SK-N-SH treated with all-trans-retinoic acid at 6 μM for 48 hours (cell line): Measurements from ENCODE around the gene CNNM1.

Source experiments
- ATAC-seq: fragments of 200-7000 bp; cut with Tn5 transposase; 3 replicates; pipeline ENCODE4 v1.9.1; 2020; ENCODE audit warnings: mild to moderate bottlenecking, moderate library complexity
- ARNTL ChIP-seq: fragments of 450-650 bp; formaldehyde crosslinking; IDR thresholded peaks from 2 replicates; pipeline ENCODE4 v1.5.0; 2020; ENCODE audit warnings: low read depth, mild to moderate bottlenecking, moderate library complexity, borderline replicate concordance
- BACH2 ChIP-seq: fragments of 250-450 bp; sonication (Bioruptor Pico); IDR thresholded peaks from 2 replicates; pipeline ENCODE4 v1.9.0; 2021; ENCODE audit warnings: mild to moderate bottlenecking, borderline replicate concordance
- CREB5 ChIP-seq: fragments of 250-450 bp; sonication (Bioruptor Pico); IDR thresholded peaks from 2 replicates; pipeline ENCODE4 v1.5.1; 2020; ENCODE audit warnings: low read depth, mild to moderate bottlenecking, moderate library complexity
- CSDC2 ChIP-seq: fragments of 250-450 bp; sonication (Bioruptor Pico); IDR thresholded peaks from 2 replicates; pipeline ENCODE4 v1.5.0; 2020; ENCODE audit warnings: mild to moderate bottlenecking, moderate library complexity
- CSRNP3 ChIP-seq: fragments of 250-450 bp; sonication (Bioruptor Pico); IDR thresholded peaks from 2 replicates; pipeline ENCODE4 v1.5.1; 2021; ENCODE audit warnings: mild to moderate bottlenecking, moderate library complexity
- GLIS3 ChIP-seq: fragments of 250-450 bp; sonication (Bioruptor Pico); IDR thresholded peaks from 2 replicates; pipeline ENCODE4 v1.5.0; 2020; ENCODE audit warnings: mild to moderate bottlenecking, moderate library complexity
- ISL1 ChIP-seq: fragments of 250-450 bp; sonication (Bioruptor Pico); IDR thresholded peaks from 2 replicates; pipeline ENCODE4 v2.1.2; 2022; ENCODE audit warnings: mild to moderate bottlenecking, moderate library complexity
- OSR1 ChIP-seq: fragments of 250-450 bp; sonication (Bioruptor Pico); IDR thresholded peaks from 2 replicates; pipeline ENCODE4 v1.8.0; 2022; ENCODE audit warnings: moderate library complexity, mild to moderate bottlenecking, inconsistent platforms
- PATZ1 ChIP-seq: fragments of 250-450 bp; sonication (Bioruptor Pico); IDR thresholded peaks from 2 replicates; pipeline ENCODE4 v1.8.0; 2020; ENCODE audit warnings: mild to moderate bottlenecking, moderate library complexity, borderline replicate concordance
- POU6F1 ChIP-seq: fragments of 250-450 bp; sonication (Bioruptor Pico); IDR thresholded peaks from 2 replicates; pipeline ENCODE4 v1.8.0; 2021; ENCODE audit warnings: low read depth, mild to moderate bottlenecking, moderate library complexity, borderline replicate concordance
- PPARA ChIP-seq: fragments of 250-450 bp; sonication (Bioruptor Pico); IDR thresholded peaks from 2 replicates; pipeline ENCODE4 v1.5.0; 2020; ENCODE audit warnings: mild to moderate bottlenecking, borderline replicate concordance
- RARB ChIP-seq: fragments of 250-450 bp; sonication (Bioruptor Pico); IDR thresholded peaks from 2 replicates; pipeline ENCODE4 v1.8.0; 2021; ENCODE audit warnings: mild to moderate bottlenecking, moderate library complexity
- SNAI2 ChIP-seq: fragments of 250-450 bp; sonication (Bioruptor Pico); IDR thresholded peaks from 2 replicates; pipeline ENCODE4 v1.5.0; 2020; ENCODE audit warnings: mild to moderate bottlenecking, moderate library complexity
- TCF4 ChIP-seq: fragments of 250-450 bp; sonication (Bioruptor Pico); IDR thresholded peaks from 2 replicates; pipeline ENCODE4 v1.8.0; 2021; ENCODE audit warnings: mild to moderate bottlenecking, moderate library complexity, borderline replicate concordance
- TOX ChIP-seq: fragments of 250-450 bp; sonication (Bioruptor Pico); IDR thresholded peaks from 2 replicates; pipeline ENCODE4 v1.8.0; 2021; ENCODE audit warnings: mild to moderate bottlenecking, moderate library complexity, borderline replicate concordance
- TSHZ2 ChIP-seq: fragments of 250-450 bp; sonication (Bioruptor Pico); IDR thresholded peaks from 2 replicates; pipeline ENCODE4 v1.5.0; 2020; ENCODE audit warnings: mild to moderate bottlenecking, moderate library complexity
- ZC3H10 ChIP-seq: fragments of 250-450 bp; sonication (Bioruptor Pico); IDR thresholded peaks from 2 replicates; pipeline ENCODE4 v1.5.1; 2021; ENCODE audit warnings: mild to moderate bottlenecking, moderate library complexity
- ZFP3 ChIP-seq: fragments of 250-450 bp; sonication (Bioruptor Pico); IDR thresholded peaks from 2 replicates; pipeline ENCODE4 v1.5.0; 2020; ENCODE audit warnings: mild to moderate bottlenecking, moderate library complexity
- ZFP30 ChIP-seq: fragments of 450-650 bp; formaldehyde crosslinking; IDR thresholded peaks from 2 replicates; pipeline ENCODE4 v1.5.0; 2022; ENCODE audit warnings: mild to moderate bottlenecking, moderate library complexity
- ZNF565 ChIP-seq: fragments of 450-650 bp; formaldehyde crosslinking; conservative IDR thresholded peaks from 2 replicates; pipeline ENCODE4 v1.5.0; 2020; ENCODE audit warnings: low read depth, mild to moderate bottlenecking, moderate library complexity
- ZNF70 ChIP-seq: fragments of 450-650 bp; formaldehyde crosslinking; IDR thresholded peaks from 2 replicates; pipeline ENCODE4 v1.5.0; 2020; ENCODE audit warnings: mild to moderate bottlenecking, moderate library complexity
- ZNF8 ChIP-seq: fragments of 450-650 bp; formaldehyde crosslinking; IDR thresholded peaks from 2 replicates; pipeline ENCODE4 v1.5.0; 2020; ENCODE audit warnings: mild to moderate bottlenecking, moderate library complexity

The CNNM1 gene

GRCh38 chr10:99318475-99318874 lies 10.7 kb upstream of the CNNM1 start:
- no peak for TF ChIP-seq ZFP30 (CRISPR knock-in tag)
- TF ChIP-seq TOX: no peak
- TF ChIP-seq BACH2 (CRISPR knock-in tag): no peak
- no peak for TF ChIP-seq TCF4 (CRISPR knock-in tag)
- TF ChIP-seq ZC3H10 (CRISPR knock-in tag): no peak
- TF ChIP-seq OSR1 (CRISPR knock-in tag): no peak
- TF ChIP-seq CSRNP3 (CRISPR knock-in tag): no peak
- TF ChIP-seq TSHZ2 (CRISPR knock-in tag): no peak
- no peak for TF ChIP-seq ARNTL (CRISPR knock-in tag)
- TF ChIP-seq ISL1: no peak
- TF ChIP-seq PATZ1 (CRISPR knock-in tag): no peak
- no peak for TF ChIP-seq PPARA (CRISPR knock-in tag)
- no peak for TF ChIP-seq ZNF8 (CRISPR knock-in tag)
- TF ChIP-seq CSDC2 (CRISPR knock-in tag): no peak
- no peak for TF ChIP-seq ZNF565 (CRISPR knock-in tag)
- no peak for TF ChIP-seq ZFP3 (CRISPR knock-in tag)
- no peak for ATAC-seq

- no peak for ATAC-seq
- TF ChIP-seq BACH2 (CRISPR knock-in tag) (no peak), CREB5 (CRISPR knock-in tag) (no peak), ISL1 (no peak), ZNF565 (CRISPR knock-in tag) (no peak), OSR1 (CRISPR knock-in tag) (no peak), ZNF70 (CRISPR knock-in tag) (no peak), GLIS3 (no peak), ZC3H10 (CRISPR knock-in tag) (no peak), CSRNP3 (CRISPR knock-in tag) (no peak), ZFP30 (CRISPR knock-in tag) (no peak), POU6F1 (CRISPR knock-in tag) (no peak), TCF4 (CRISPR knock-in tag) (no peak), TSHZ2 (CRISPR knock-in tag) (no peak), RARB (CRISPR knock-in tag) (no peak), SNAI2 (CRISPR knock-in tag) (no peak), ZNF8 (CRISPR knock-in tag) (no peak), TOX (no peak)
- TF ChIP-seq, all 23 proteins: peak for 0
Measured at GRCh38 chr10:99325281-99325680, 3.9 kb upstream of the CNNM1 start.
